Stimulated activated CD8-positive, alpha-beta memory T cell treated with anti-CD3 and anti-CD28 coated beads, Interleukin-4, amount 100 ng/mL, for 4 hours (primary cell): ENCODE results near the gene TCF7L2.

Experiments used
- DNase-seq, 2 donors: peaks; one replicate each; pipeline ENCODE4 v3.0.0-alpha.2; 2020; ENCODE audit warnings: low read depth in 2 of 2, low spot score in 1 of 2

Gene TCF7L2

GRCh38 chr10:112946649-112947048 is 3.4 kb upstream of the TCF7L2 start:
- no peak for DNase-seq

GRCh38 chr10:112948196-112948595 is 1.9 kb upstream of the TCF7L2 start:
- no peak for DNase-seq

- no peak for DNase-seq
Measured at GRCh38 chr10:112949143-112949823, 764 bp upstream of the TCF7L2 start.

GRCh38 chr10:112950714-112951358 is 789 bp downstream of the TCF7L2 start:
- DNase-seq, result no peak

- peak; percentile 4 to 15 for DNase-seq
Measured at GRCh38 chr10:112951359-112952281, 1.6 kb downstream of the TCF7L2 start.

GRCh38 chr10:112952282-112953173 is 2.5 kb downstream of the TCF7L2 start:
- no peak for DNase-seq

GRCh38 chr10:112953174-112954159 is 3.4 kb downstream of the TCF7L2 start:
- DNase-seq, result no peak

- no peak for DNase-seq
Measured at GRCh38 chr10:112954974-112955581, 5.0 kb downstream of the TCF7L2 start.

GRCh38 chr10:112955582-112956421 is 5.8 kb downstream of the TCF7L2 start:
- no peak for DNase-seq

GRCh38 chr10:112956631-112957350 is 6.7 kb downstream of the TCF7L2 start:
- DNase-seq, result no peak

- DNase-seq, result no peak
Measured at GRCh38 chr10:112957640-112958092, 7.6 kb downstream of the TCF7L2 start.

- DNase-seq, result no peak
Measured at GRCh38 chr10:112958275-112958995, 8.4 kb downstream of the TCF7L2 start.

GRCh38 chr10:112959207-112959838 is 9.3 kb downstream of the TCF7L2 start:
- DNase-seq, result no peak

GRCh38 chr10:112960151-112960681 is 10.2 kb downstream of the TCF7L2 start:
- no peak for DNase-seq

GRCh38 chr10:112961609-112962008 is 11.6 kb downstream of the TCF7L2 start:
- DNase-seq, result no peak

- no peak for DNase-seq
Measured at GRCh38 chr10:112962343-112962742, 12.3 kb downstream of the TCF7L2 start.
